NCI-H345 (cell line): Measurements from ENCODE around the gene POLR3H.

ENCODE experiments used
- DNase-seq: peaks from one replicate; lab custom pipeline; 2025; lab: John Stamatoyannopoulos, UW

POLR3H gene

GRCh38 chr22:41516462-41516861 is 27.8 kb downstream of the POLR3H start:
- DNase-seq: no peak

- no peak for DNase-seq
These were observed 30.9 kb downstream of the POLR3H start for GRCh38 chr22:41513391-41513790.

GRCh38 chr22:41512421-41513194 is 31.7 kb downstream of the POLR3H start:
- no peak for DNase-seq

GRCh38 chr22:41511521-41511968 is 32.7 kb downstream of the POLR3H start:
- no peak for DNase-seq

GRCh38 chr22:41508770-41509170 is 35.5 kb downstream of the POLR3H start:
- DNase-seq: no peak

GRCh38 chr22:41507330-41508063 is 36.8 kb downstream of the POLR3H start:
- no peak for DNase-seq

- no peak for DNase-seq
These were observed 38.6 kb downstream of the POLR3H start for GRCh38 chr22:41505511-41506220.

- DNase-seq: no peak
These were observed 39.5 kb downstream of the POLR3H start for GRCh38 chr22:41504816-41505215.

GRCh38 chr22:41504397-41504796 is 39.9 kb downstream of the POLR3H start:
- no peak for DNase-seq

GRCh38 chr22:41501209-41501608 is 43.1 kb downstream of the POLR3H start:
- no peak for DNase-seq

- DNase-seq: no peak
These were observed 44.0 kb downstream of the POLR3H start for GRCh38 chr22:41500303-41500702.

GRCh38 chr22:41499624-41500280 is 44.5 kb downstream of the POLR3H start:
- DNase-seq: no peak

- no peak for DNase-seq
These were observed 45.9 kb downstream of the POLR3H start for GRCh38 chr22:41498303-41498835.

GRCh38 chr22:41491374-41492100 is 52.7 kb downstream of the POLR3H start:
- DNase-seq: no peak

- no peak for DNase-seq
These were observed 55.5 kb downstream of the POLR3H start for GRCh38 chr22:41488596-41489385.

GRCh38 chr22:41488076-41488475 is 56.2 kb downstream of the POLR3H start:
- no peak for DNase-seq

- DNase-seq: no peak
These were observed 57.0 kb downstream of the POLR3H start for GRCh38 chr22:41487037-41487935.

- no peak for DNase-seq
These were observed 59.2 kb downstream of the POLR3H start for GRCh38 chr22:41485033-41485432.

GRCh38 chr22:41482319-41482935 is 61.8 kb downstream of the POLR3H start:
- no peak for DNase-seq
